Ammon's horn (tissue), 1 donor: ENCODE data around the gene ARHGAP8.
"Not testable (repeated sequence)": the region's sequence is repeated elsewhere in the genome, so short reads cannot be mapped to it uniquely, and the experiment has no call there.

Experiments used
- DNase-seq: peaks from one replicate; pipeline ENCODE4 v3.0.0-alpha.2; 2016; ENCODE audit warnings: low spot score

The ARHGAP8 gene

GRCh38 chr22:44828193-44828592 is 75.8 kb downstream of the ARHGAP8 start:
- no peak for DNase-seq

GRCh38 chr22:44831885-44832284 is 79.5 kb downstream of the ARHGAP8 start:
- no peak for DNase-seq

- no peak for DNase-seq
These were observed 81.7 kb downstream of the ARHGAP8 start for GRCh38 chr22:44834065-44834464.

GRCh38 chr22:44837481-44837880 is 85.1 kb downstream of the ARHGAP8 start:
- no peak for DNase-seq

- DNase-seq: no peak
These were observed 86.1 kb downstream of the ARHGAP8 start for GRCh38 chr22:44838316-44839016.

- no peak for DNase-seq
These were observed 86.7 kb downstream of the ARHGAP8 start for GRCh38 chr22:44839061-44839460.

GRCh38 chr22:44839721-44840120 is 87.3 kb downstream of the ARHGAP8 start:
- DNase-seq: no peak

GRCh38 chr22:44840611-44841322 is 88.4 kb downstream of the ARHGAP8 start:
- DNase-seq: no peak

GRCh38 chr22:44842417-44842816 is 90.0 kb downstream of the ARHGAP8 start:
- DNase-seq: no peak

- no peak for DNase-seq
These were observed 92.8 kb downstream of the ARHGAP8 start for GRCh38 chr22:44845191-44845590.

- no peak for DNase-seq
These were observed 93.7 kb downstream of the ARHGAP8 start for GRCh38 chr22:44845796-44846720.

GRCh38 chr22:44846726-44847275 is 94.4 kb downstream of the ARHGAP8 start:
- no peak for DNase-seq

GRCh38 chr22:44847380-44847779 is 95.0 kb downstream of the ARHGAP8 start:
- peak; percentile 25 for DNase-seq

GRCh38 chr22:44847892-44848291 is 95.5 kb downstream of the ARHGAP8 start:
- no peak for DNase-seq

GRCh38 chr22:44848296-44848741 is 95.9 kb downstream of the ARHGAP8 start:
- DNase-seq: no peak

- no peak for DNase-seq
These were observed 96.5 kb downstream of the ARHGAP8 start for GRCh38 chr22:44848791-44849420.

GRCh38 chr22:44850946-44851345 is 98.6 kb downstream of the ARHGAP8 start:
- no peak for DNase-seq

- DNase-seq: not testable (repeated sequence)
These were observed 102.3 kb downstream of the ARHGAP8 start for GRCh38 chr22:44854641-44855040.

- DNase-seq: no peak
These were observed 103.5 kb downstream of the ARHGAP8 start for GRCh38 chr22:44855855-44856254.

GRCh38 chr22:44858819-44859218 is 106.4 kb downstream of the ARHGAP8 start:
- DNase-seq: not testable (repeated sequence)

- DNase-seq: no peak
These were observed 107.3 kb downstream of the ARHGAP8 start for GRCh38 chr22:44859641-44860040.

- DNase-seq: no peak
These were observed 107.9 kb downstream of the ARHGAP8 start for GRCh38 chr22:44860311-44860710.
